Measurements from ENCODE around the gene SUSD6.
"Not testable (repeated sequence)": the region's sequence is repeated elsewhere in the genome, so short reads cannot be mapped to it uniquely, and the experiment has no call there.

The SUSD6 gene

DNA sequence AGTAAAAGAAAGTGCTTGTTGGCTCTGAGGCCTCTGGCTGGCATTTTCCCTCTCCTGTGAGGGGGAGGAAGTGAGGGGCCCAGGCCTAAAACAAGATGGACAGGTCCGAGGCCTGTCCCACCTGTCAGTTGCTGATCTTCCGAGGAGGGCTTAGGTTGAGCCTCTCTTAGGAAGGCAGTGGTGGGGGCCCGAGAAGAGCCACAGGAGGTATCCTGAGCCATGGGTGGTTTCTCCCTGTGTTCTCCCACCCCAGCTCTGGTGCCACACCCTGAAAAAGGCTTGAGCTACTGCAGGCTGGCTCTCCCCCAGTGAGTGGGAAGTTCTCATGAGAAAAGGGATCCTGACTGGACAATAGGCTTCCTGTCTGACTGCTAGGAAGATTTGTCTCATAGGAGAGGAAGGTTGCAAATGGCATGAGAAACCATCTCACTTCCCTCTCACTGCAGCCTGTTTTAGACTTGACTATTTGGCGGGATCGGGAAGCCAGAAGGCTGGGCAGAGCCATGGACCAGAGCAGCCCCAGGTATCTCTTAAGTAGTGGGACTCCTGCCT is 83.4 kb downstream of the SUSD6 start:
- no peak for DNase-seq (ENCODE audit: low read depth in 2 of 2)

DNA sequence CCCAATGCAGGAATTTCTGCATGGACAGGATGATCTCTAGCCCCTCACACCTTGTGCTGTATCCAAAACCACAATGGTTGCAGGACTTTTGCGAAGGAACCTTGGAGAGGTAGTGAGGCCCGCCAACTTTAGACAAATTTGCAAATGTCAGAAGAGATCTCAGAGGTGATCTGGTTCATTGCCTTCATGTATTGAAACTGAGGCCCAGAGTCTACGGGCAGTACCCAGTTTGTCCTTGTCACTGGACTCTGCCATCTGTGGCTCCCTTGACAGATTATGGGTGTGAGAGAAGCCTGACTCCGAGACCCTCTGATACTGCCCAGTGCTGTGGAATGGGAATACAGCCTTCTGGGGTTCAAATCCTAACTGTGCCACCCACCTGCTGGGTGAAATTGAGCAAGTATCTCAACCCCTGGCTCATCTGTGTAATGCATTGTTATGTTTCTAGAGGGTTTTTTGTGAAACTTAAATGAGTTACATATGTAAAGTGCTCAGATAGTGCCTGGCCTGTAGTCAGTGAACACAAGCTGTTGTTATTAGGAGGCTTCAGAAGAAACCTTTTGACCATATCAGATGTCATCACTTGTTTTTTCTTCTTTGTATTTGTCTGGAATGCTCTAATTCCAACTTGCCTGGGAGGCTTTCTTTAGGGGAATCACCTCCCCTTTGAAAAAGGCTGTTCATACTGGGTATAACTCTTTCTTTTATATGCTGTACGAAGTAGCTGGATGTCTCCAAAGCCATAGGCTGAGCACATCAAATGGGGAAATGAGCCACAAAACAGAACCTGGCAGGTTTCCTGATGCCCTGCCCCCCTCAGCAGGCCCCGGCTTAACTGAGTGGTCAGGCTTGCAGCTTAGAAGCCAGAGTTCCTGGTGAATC is 84.2 kb downstream of the SUSD6 start:
- no peak for DNase-seq (ENCODE audit: low read depth in 2 of 2)

DNA sequence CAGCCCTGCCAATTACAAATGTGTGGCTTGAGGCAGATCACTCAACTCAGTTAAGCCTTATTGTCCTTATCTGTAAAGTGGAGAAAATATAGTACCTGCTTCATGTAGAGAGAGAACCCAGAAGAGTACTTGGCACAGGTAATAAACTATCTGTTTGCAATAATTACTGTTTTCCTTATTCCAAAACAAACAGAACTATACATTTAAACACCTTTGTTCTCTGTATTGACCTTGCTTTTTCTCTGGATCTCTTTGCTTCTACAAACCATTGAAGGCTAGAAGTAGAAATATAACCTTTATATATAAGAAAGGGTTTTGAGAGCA is 84.8 kb downstream of the SUSD6 start:
- DNase-seq (ENCODE audit: low read depth in 2 of 2) = no peak

DNA sequence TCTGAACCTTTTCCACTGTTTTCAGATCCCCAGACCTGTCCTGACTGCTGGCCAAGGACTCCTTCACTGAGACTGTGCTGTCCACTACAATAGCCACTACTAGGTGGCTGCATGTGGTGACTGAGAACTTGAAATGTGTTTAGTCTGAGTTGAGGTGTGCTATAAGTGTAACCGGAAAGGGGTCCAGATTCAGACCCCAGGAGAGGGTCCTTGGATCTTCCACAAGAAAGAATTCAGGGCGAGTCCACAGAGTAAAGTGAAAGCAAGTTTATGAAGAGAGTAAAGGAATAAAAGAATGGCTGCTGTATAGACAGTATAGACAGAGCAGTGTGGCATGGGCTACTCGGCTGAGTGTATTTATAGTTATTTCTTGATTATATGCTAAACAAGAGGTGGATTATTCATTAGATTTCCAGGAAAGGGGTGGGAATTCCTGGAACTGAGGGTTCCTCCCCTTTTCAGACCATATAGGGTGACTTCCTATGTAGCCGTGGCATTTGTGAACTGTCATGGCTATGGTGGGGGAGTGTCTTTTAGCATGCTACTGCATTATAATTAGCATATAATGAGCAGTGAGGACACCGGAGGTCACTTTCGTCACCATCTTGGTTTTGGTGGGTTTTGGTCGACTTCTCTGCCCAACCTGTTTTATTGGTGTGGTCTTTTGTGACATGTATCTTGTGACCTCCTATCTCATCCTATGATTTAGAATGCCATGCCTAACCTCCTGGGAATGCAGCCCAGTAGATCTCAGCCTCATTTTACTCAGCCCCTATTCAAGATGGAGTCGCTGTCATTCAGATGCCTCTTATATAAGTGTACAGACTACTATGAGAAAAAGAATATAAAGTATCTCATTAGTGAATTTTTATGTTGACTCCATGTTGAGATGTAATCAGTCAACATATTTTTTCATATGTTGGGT is 85.5 kb downstream of the SUSD6 start:
- DNase-seq (ENCODE audit: low read depth in 2 of 2) = no peak

DNA sequence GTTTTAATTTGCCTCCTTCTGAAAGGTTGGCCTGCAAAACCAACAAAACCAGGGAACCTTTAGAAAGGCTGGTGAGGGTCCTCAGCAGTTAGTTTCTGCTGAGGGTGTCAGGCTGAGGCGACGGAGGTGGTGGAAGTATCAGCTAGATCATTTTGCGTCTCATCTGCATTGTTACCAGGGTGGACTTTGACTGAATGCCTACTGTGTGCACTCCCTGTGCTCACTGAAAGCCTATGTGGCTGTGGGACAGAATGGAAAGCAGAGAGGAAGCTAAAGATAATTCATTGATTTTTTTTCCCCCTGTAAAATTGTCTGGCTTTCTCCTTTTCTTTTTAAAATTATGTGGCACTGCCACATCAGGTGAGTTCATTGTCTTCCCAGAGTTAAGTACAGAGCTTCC is 87.2 kb downstream of the SUSD6 start:
- no peak for DNase-seq (ENCODE audit: low read depth in 2 of 2)

DNA sequence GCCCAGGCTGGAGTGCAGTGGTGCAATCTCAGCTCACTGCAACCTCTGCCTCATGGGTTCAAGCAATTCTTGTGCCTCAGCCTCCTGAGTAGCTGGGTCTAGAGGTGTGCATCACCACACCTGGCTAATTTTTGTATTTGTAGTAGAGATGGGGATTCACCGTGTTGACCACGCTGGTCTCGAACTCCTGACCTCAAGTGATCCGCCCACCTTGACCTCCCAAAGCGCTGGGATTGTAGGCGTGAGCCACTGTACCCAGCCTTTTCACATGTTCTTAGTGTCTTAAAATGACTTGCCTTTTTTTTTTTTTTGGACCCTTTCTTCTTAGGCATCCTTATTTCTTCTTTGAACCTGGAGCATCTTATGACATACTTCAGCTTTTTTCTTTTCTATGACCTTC is 87.8 kb downstream of the SUSD6 start:
- not testable (repeated sequence) for DNase-seq (ENCODE audit: low read depth in 2 of 2)

DNA sequence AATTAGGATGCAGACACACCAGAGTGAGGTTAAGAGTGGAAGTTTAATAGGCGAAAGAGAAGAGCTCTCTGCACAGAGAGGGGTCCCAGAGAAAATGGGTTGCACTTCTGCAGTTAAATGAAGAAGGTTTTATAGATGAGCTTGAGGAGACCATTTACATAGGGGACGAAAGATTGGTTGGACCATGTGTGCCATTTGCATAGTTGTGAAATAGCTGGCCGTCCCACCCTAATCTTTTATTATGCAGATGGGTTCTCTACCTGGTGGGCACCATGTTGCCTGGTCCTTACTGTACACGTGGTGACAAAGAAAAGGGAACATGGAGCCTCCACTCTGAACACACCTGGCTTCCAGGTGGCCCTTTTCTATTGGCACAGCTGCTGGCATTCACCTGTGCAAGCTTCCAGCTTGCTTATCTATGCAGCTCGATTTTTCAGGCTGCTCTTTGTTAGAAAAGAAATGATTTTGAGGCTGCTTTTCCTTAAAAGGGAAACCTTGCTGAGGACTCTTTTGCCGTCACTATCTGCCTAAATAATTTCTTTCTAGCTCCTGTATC is 88.4 kb downstream of the SUSD6 start:
- DNase-seq (ENCODE audit: low read depth in 2 of 2) = no peak

DNA sequence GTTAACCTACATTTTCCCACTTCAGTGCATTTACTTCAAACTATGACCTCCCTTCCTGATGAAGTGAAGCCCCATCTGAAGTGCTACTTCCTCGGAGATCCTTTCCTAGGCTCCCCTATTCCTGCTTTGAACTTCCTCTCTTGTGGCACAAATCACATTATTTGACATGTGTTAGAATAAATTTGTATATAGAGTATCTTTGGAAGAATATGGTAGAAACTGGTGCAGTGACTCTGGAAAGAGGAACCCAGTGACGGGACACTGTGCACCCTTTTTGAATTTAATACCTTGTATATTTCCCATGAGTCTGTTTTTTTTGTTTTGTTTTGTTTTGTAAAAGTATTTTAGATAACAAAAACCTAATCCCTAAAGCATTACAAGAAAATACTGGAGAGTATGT is 89.2 kb downstream of the SUSD6 start:
- no peak for DNase-seq (ENCODE audit: low read depth in 2 of 2)

DNA sequence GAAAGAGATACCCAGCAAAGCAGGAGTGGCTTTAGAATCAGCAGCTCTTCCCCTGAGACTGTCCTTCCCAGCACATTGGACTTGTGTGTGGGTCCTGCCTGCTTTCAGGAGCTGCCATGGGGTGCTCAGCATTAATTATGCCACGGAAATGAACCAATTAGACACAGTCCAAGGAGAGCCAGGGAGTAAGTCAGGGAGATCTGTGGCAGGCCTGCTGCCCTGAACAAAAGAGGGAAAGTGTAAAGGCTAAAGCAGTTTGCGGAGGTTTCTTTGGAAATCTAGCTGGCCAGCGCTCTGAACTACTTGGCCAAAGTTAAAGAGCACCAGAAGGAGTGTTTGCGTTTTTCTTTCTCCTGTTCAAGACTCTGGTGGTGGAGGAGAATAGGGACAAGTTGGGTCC is 89.9 kb downstream of the SUSD6 start:
- DNase-seq (ENCODE audit: low read depth in 2 of 2) = no peak

DNA sequence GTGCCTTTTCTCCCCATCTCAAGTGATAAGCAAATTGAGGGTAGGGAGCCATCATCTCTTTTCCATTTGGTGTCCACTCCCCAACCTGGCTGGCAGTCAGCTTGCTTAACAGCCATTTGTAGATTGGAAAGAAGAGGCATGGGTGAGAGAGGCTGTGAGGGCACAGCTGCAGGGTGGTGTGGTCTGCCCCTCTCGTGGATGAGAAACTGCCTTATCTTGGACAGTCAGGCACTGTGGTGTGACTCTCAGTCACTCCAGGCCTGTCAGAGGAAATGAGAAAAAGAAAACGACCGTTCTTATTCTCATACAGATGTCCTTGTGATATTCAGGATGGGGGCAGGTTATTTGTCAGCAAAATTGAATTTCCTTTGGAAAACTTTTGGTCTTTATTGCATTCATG is 90.5 kb downstream of the SUSD6 start:
- DNase-seq (ENCODE audit: low read depth in 2 of 2) = no peak

DNA sequence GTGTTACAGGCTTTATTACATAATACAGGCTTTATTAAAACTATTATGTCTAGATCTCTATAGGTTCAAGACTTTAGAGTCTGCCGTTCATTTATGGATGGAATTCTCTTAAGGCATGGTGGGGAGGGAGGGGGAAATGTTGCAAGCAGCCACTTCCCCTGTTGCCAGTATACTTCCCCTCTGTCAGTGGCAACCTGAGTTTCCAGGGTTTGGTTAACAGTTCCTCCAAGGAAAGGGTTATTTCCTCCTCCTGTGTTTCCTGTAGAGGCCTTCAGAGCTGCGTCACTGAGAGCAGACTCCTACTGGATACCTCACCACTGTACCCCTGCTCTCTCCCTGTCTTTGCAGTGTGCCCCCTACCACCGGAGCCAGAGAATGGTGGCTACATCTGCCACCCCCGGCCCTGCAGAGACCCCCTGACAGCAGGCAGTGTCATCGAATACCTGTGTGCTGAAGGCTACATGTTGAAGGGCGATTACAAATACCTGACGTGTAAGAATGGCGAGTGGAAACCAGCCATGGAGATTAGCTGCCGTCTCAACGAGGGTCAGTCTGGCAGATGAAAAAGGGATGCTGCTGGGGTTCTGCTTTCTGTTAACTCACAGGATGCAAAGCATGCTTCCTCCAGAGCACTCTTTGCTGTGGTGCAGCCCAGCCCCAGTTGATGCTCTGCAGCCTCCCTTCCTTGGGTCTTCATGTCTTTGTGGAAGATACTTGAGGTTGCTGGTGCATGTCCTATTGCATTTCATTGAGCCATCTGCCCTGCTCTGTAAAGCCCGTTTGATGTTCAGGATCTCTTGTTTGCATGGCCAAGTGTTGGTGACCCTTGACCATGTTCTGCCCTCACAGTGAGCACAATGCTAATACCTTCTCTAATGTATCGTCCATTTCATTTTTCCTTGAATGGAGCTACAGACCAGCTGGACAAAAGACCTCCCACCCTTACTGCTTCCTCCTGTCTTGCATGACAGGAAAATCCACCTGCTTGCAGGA is 91.9 kb downstream of the SUSD6 start:
- no peak for DNase-seq (ENCODE audit: low read depth in 2 of 2)

DNA sequence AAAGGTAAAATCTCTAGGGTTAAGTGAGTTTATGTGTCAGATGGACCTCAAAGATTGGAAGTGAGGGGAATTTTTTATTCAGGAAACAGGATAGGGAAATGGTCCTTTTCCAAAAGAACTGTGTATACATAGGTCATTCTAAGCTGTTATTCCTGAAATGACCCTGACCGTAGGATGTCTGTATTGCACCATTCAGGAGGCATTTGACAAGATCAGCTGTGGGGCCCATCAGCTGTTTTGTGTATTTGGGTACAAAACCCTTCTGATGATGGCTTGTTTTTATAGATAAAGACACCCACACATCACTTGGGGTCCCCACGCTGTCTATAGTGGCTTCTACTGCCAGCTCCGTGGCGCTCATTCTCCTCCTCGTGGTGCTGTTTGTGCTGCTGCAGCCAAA is 92.9 kb downstream of the SUSD6 start:
- DNase-seq (ENCODE audit: low read depth in 2 of 2) = no peak

DNA sequence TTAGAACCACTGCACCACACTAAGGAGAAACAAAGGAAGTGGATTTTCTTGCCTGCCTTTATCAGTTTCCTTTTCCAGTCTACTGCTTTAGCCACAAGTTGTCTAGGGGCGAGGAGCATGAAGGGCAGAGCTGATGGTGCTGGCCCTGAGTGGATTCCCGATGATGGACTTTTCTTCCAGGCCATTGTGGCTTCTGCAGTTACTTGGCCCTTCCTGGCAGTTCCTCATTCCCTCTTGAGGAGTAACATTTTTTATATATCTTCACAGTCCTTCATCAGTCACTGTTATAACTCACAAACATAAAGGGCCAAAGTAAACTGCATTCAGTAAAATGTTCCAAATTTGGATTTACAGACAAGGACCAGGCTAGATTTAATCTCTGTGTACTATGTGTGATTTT is 94.3 kb downstream of the SUSD6 start:
- DNase-seq (ENCODE audit: low read depth in 2 of 2) = no peak

DNA sequence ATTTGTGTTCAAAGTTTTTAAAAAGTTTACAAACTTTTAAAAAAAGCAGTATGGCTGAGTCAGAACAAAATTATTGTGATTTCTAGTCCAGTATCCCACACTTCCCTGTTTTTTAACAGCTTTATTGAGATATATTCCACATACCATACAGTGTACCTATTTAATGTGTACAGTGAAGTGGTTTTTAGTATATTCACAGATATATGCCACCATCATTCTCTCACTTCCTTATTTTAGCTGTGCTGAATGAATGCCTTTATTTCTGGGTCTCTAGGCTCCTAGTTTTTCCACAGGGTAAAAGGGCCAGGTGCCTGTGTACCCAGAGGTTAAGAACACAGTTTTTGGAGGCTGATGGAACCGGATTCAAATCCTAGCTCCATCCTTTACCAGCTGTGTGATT is 96.7 kb downstream of the SUSD6 start:
- DNase-seq (ENCODE audit: low read depth in 2 of 2) = no peak

DNA sequence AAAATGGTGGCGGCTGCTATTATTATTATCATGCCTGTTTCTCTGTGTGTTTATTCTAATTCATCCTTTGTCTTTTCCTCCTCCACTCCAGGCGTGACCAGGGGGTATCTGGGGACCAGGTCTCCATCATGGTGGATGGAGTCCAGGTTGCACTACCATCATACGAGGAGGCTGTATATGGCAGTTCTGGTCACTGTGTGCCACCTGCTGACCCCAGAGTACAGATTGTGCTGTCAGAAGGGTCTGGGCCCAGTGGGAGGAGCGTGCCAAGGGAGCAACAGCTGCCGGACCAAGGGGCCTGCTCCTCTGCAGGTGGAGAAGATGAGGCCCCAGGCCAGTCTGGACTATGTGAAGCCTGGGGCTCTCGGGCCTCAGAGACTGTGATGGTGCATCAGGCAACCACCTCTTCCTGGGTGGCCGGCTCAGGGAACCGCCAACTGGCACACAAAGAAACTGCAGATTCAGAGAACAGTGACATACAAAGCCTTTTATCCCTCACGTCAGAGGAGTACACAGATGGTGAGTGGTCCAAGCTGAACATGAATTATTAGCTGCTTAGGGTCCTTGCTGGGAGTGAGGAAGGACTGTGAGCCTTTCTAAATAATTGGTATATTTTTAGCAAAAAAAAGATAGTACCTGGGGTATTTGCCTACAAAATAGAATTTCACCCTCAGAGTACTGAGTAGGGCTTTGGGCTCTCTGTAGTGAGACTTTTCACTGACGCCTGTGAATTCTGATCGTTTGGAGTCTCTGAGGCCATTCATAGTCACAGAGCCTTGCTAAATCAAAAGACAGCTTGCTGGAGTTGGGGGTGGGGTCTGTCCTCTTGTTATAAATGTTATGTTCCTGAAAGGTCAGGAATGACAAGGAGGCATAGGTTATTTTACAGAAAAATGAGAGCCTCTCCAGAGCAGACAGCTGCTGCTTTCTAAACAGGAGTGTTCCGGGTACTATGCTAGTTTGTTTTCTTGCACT is 97.5 kb downstream of the SUSD6 start:
- no peak for DNase-seq (ENCODE audit: low read depth in 2 of 2)

DNA sequence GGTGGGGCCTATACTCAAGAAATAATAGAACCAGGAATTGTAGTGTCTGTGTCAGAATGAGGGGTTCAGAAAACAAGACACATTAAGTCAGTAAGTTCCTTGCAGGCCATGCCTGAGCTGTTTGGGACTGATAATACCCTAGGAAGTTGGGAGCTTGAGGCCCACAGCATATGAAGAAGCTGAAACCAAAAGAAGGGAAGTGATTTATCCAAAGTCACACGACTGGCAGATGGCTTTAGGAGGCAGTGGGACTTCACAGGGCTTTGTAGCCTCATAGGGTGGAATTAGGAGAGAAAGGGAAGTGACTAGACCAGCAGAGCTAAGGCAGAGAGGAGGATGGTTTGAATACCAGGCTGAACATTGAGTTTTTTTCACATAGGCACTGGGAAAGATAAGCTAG is 99.0 kb downstream of the SUSD6 start:
- no peak for DNase-seq (ENCODE audit: low read depth in 2 of 2)

DNA sequence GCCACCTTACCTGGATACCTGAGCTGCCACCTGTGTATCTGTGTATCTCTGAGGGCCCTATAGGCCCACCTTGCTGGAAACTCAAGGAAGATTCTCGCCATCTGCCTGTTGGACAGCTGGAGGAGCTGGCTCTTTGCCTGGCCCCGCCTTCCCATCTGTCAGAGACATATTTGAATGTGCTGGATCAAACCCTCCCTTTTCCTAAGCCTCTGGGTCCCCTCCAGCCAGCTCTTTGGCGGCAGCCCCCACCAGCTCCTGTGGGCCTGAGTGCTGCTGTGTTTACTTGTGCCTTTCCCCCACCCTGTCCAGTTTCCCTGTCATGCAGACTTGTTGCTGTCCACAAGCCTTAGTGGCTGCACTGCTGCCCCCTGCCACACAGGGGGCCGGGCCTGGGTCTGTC is 99.7 kb downstream of the SUSD6 start:
- no peak for DNase-seq (ENCODE audit: low read depth in 2 of 2)

DNA sequence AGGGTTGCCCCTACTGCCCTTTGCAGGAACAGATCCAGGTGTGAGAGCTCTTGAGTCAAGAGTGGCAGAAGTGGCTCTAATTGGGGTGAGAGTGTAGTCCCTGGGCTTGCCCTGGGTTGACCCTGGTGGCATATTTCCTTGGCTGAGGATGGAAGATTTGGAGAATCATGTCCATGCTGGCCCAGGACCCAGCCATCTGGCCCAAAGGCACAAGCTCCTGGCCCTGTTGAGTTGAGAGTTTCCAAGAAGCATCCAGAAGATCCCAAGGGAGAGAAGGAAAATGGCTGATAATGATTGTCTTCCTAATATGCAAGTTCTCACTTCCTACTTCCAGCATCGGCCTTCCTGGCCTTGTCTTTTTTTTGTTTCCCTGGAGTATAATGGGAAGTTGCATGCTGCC is 100.1 kb downstream of the SUSD6 start:
- no peak for DNase-seq (ENCODE audit: low read depth in 2 of 2)

DNA sequence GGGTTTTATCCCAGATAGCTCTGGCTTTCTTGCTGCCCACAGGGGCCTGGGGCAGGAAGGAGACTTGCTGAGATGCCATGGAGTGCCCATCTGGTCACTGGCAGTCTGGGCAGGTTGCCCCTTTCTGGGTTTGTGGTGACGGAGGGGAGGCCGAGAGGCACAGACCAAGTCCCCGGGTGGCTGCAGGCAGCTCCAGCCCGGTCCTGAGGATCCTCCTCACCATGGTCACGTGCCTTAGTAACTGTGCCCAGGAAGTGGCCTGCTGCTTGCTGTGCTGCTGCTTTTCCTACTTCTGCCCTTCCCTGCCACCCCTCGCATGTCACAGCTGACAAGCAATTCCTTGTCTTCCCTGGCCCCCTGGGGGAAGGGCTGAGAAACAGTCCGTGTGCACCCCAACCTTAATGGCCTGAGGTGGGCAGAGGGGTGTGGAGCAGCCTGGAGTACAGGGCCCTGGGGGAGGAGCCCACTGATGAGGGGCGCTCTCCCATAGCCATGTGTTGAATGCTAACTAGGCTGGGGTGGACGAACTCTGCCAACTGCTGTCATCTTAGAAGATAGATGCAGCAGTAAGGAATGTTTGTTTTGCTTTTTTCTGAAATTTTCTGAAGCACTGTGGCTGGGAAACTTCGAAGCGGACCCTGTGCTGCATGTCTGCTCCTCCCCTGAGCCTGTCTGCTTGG is 100.6 kb downstream of the SUSD6 start:
- no peak for DNase-seq (ENCODE audit: low read depth in 2 of 2)
